ENCODE results near the gene SATL1. TPM values are rescaled to one million over a fixed set of nuclear protein-coding genes. Genes with fewer than 3 reads are reported as not detected.

The SATL1 gene
- total and polyA plus RNA-seq, 2 donors from 2014 or later: 0.22 TPM; not detected in 1

DNA sequence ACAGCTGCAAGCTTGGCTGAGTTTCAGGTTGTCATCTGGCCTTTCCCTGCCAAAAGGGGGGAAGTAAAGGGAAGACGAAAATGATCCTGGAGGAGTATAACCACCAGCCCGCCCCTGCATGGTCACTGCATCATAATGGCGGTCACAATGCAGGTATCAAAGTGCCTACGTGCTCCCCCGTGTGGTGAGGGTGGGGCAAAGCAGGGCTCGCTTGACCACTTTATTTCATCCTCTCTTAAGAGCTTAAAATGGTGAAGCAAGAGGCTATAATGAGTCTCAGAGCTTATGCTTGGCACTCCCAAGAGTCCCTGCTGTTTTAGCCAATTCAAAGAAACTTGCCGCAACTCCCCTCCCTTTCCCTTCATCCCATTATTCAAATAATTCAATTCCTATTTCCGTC lies 134.3 kb downstream of the SATL1 start:
- Histone ChIP-seq H3K27me3 (ENCODE audit: control insufficient read depth, insufficient read depth, low read length) (no peaks in the 10 kb centered on the region), H3K4me1 (ENCODE audit: control insufficient read depth in 2 of 3, insufficient read depth in 2 of 3, low read depth in 1 of 3, low read length in 3 of 3) (no peaks in the 10 kb centered on the region), H3K9ac (ENCODE audit: low read length in 3 of 3) (no peak overlapping the region), H3K36me3 (ENCODE audit: control insufficient read depth in 2 of 3, insufficient read depth in 3 of 3, low read length in 3 of 3) (no peaks in the 10 kb centered on the region), H3K9me3 (ENCODE audit: control insufficient read depth in 2 of 3, insufficient read depth in 1 of 3, low read length in 3 of 3) (no peaks in the 10 kb centered on the region), H3K4me3 (ENCODE audit: low read length in 3 of 3) (no peak overlapping the region), H3K27ac (ENCODE audit: low read depth in 2 of 2, low read length in 2 of 2) (no peak overlapping the region)
- FAIRE-seq (no peak), DNase-seq (no peak)
- intact Hi-C loops (cut with DNase I): no loop called here
- TF ChIP-seq, protein P1, sequence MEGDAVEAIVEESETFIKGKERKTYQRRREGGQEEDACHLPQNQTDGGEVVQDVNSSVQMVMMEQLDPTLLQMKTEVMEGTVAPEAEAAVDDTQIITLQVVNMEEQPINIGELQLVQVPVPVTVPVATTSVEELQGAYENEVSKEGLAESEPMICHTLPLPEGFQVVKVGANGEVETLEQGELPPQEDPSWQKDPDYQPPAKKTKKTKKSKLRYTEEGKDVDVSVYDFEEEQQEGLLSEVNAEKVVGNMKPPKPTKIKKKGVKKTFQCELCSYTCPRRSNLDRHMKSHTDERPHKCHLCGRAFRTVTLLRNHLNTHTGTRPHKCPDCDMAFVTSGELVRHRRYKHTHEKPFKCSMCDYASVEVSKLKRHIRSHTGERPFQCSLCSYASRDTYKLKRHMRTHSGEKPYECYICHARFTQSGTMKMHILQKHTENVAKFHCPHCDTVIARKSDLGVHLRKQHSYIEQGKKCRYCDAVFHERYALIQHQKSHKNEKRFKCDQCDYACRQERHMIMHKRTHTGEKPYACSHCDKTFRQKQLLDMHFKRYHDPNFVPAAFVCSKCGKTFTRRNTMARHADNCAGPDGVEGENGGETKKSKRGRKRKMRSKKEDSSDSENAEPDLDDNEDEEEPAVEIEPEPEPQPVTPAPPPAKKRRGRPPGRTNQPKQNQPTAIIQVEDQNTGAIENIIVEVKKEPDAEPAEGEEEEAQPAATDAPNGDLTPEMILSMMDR (IDR thresholded peaks at IDR 0.05; ENCODE audit: borderline replicate concordance, extremely low read depth, insufficient read depth): no peak

DNA sequence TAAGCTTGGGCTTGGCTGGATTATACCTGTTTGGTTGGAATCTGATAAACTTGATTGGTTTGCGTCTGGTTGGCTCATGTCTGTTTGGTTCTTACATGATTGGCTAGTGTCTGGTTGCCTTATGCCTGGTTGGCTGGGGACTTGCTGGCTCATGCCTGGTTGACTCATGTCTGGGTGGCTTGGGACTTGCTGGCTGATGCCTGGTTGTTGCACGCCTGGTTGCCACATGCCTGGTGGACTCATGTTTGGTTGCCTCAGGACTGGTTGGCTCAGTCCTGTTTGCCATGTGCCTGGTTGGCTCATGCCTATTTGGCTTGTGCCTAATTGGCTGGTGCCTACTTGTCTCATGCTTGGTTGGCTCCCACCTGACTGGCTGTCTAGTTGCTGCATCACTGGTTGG lies 135.4 kb downstream of the SATL1 start:
- FAIRE-seq: no peak
- no peaks in the 10 kb centered on the region for H3K27me3 ChIP-seq (ENCODE audit: control insufficient read depth, insufficient read depth, low read length)

DNA sequence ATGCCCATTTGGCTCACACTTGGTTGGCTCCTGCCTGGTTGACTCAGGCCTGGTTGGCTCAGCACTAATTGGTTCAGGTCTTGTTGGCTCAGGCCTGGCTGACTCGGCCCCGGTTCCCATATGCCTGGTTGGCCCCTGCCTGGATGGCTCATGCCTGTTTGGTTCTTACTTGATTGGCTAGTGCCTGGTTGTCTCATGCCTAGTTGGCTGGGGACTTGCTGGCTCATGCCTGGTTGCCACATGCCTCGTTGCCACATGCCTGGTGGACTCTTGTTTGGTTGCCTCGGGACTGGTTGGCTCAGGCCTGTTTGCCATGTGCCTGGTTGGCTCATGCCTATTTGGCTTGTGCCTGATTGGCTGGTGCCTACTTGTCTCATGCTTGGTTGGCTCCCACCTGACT lies 136.2 kb downstream of the SATL1 start:
- TF ChIP-seq, protein P1 (IDR thresholded peaks at IDR 0.05; ENCODE audit: borderline replicate concordance, extremely low read depth, insufficient read depth): no peak
- no peak overlapping the region for H3K4me3 ChIP-seq (ENCODE audit: low read length in 3 of 3)
- intact Hi-C loops (cut with DNase I): no loop called here
- no peaks in the 10 kb centered on the region for H3K27me3 ChIP-seq (ENCODE audit: control insufficient read depth, insufficient read depth, low read length)
- DNase-seq (peak in 1 of 5 donors; percentile 67), FAIRE-seq (no peak)
- H3K4me1 ChIP-seq (ENCODE audit: control insufficient read depth in 2 of 3, insufficient read depth in 2 of 3, low read depth in 1 of 3, low read length in 3 of 3): no peaks in the 10 kb centered on the region
- no peaks in the 10 kb centered on the region for H3K9me3 ChIP-seq (ENCODE audit: control insufficient read depth in 2 of 3, insufficient read depth in 1 of 3, low read length in 3 of 3)
- no peak overlapping the region for H3K9ac ChIP-seq (ENCODE audit: low read length in 3 of 3)
- H3K36me3 ChIP-seq (ENCODE audit: control insufficient read depth in 2 of 3, insufficient read depth in 3 of 3, low read length in 3 of 3): no peaks in the 10 kb centered on the region
- no peak overlapping the region for H3K27ac ChIP-seq (ENCODE audit: low read depth in 2 of 2, low read length in 2 of 2)

More for the DNA sequence above, 135.4 kb downstream of the SATL1 start:
- Histone ChIP-seq H3K9me3 (ENCODE audit: control insufficient read depth in 2 of 3, insufficient read depth in 1 of 3, low read length in 3 of 3) (no peaks in the 10 kb centered on the region), H3K4me3 (ENCODE audit: low read length in 3 of 3) (no peak overlapping the region), H3K9ac (ENCODE audit: low read length in 3 of 3) (no peak overlapping the region), H3K27ac (ENCODE audit: low read depth in 2 of 2, low read length in 2 of 2) (no peak overlapping the region), H3K4me1 (ENCODE audit: control insufficient read depth in 2 of 3, insufficient read depth in 2 of 3, low read depth in 1 of 3, low read length in 3 of 3) (no peaks in the 10 kb centered on the region), H3K36me3 (ENCODE audit: control insufficient read depth in 2 of 3, insufficient read depth in 3 of 3, low read length in 3 of 3) (no peaks in the 10 kb centered on the region)
- no peak for DNase-seq
- intact Hi-C loops (cut with DNase I): no loop called here
- TF ChIP-seq, protein P1 (IDR thresholded peaks at IDR 0.05; ENCODE audit: borderline replicate concordance, extremely low read depth, insufficient read depth): no peak

DNA sequence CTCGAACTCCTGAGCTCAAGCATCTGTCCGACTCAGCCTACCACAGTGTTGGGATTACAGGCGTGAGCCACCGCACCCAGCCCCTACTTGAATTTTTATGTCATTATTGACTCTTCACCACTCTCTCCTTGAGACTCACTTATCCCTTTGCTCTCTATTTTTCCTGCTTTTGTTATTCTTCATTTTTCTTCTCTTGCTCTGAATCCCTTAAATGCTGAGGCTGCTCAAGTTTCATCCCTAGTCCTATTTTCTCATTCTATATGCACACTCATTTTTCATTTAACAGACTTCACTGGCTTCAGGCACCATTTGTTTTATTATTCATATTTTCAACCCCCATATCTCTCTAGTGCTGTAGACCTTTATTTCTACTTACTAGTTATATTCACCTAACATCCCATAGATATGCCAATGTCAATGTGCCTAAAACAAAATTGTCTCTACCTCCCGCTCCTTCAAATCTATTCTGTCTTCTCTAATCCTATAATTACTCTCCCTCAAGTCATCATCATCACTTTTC lies 154.2 kb downstream of the SATL1 start:
- no peak overlapping the region for H3K4me3 ChIP-seq (ENCODE audit: low read length in 3 of 3)
- TF ChIP-seq, protein P1 (IDR thresholded peaks at IDR 0.05; ENCODE audit: borderline replicate concordance, extremely low read depth, insufficient read depth): no peak
- H3K36me3 ChIP-seq (ENCODE audit: control insufficient read depth in 2 of 3, insufficient read depth in 3 of 3, low read length in 3 of 3): peaks cover 0 to 8% (median 2%) of the 10 kb centered on the region in 3 donors
- intact Hi-C loops (cut with DNase I): no loop called here
- DNase-seq: no peak
- H3K9me3 ChIP-seq (ENCODE audit: control insufficient read depth in 2 of 3, insufficient read depth in 1 of 3, low read length in 3 of 3): no peaks in the 10 kb centered on the region
- FAIRE-seq: no peak
- H3K9ac ChIP-seq (ENCODE audit: low read length in 3 of 3): no peak overlapping the region
- H3K4me1 ChIP-seq (ENCODE audit: control insufficient read depth in 2 of 3, insufficient read depth in 2 of 3, low read depth in 1 of 3, low read length in 3 of 3): no peaks in the 10 kb centered on the region
- no peak overlapping the region for H3K27ac ChIP-seq (ENCODE audit: low read depth in 2 of 2, low read length in 2 of 2)
- no peaks in the 10 kb centered on the region for H3K27me3 ChIP-seq (ENCODE audit: control insufficient read depth, insufficient read depth, low read length)
